Measurements from ENCODE around the gene SPATA31D4.

Gene SPATA31D4

GRCh38 chr9:81968026-81968425, 39.8 kb downstream of the SPATA31D4 start:
- DNase-seq, result no peak

- no peak for DNase-seq
These were observed 41.7 kb downstream of the SPATA31D4 start for GRCh38 chr9:81969971-81970370.

GRCh38 chr9:81971727-81972126, 43.5 kb downstream of the SPATA31D4 start:
- DNase-seq, result no peak

- DNase-seq, result no peak
These were observed 46.5 kb downstream of the SPATA31D4 start for GRCh38 chr9:81974764-81975163.

- DNase-seq, result no peak
These were observed 48.1 kb downstream of the SPATA31D4 start for GRCh38 chr9:81976351-81976750.

- no peak for DNase-seq
These were observed 51.0 kb downstream of the SPATA31D4 start for GRCh38 chr9:81979196-81979595.

- DNase-seq, result no peak
These were observed 52.3 kb downstream of the SPATA31D4 start for GRCh38 chr9:81980568-81980967.

- no peak for DNase-seq
These were observed 53.7 kb downstream of the SPATA31D4 start for GRCh38 chr9:81981883-81982282.
